ENCODE results near the gene RORB. TPM values are rescaled to one million over a fixed set of nuclear protein-coding genes. Genes with fewer than 3 reads are reported as not detected.

The RORB gene
- total and polyA plus RNA-seq, 4 donors: 0.01 to 0.05 TPM; not detected in 2

DNA sequence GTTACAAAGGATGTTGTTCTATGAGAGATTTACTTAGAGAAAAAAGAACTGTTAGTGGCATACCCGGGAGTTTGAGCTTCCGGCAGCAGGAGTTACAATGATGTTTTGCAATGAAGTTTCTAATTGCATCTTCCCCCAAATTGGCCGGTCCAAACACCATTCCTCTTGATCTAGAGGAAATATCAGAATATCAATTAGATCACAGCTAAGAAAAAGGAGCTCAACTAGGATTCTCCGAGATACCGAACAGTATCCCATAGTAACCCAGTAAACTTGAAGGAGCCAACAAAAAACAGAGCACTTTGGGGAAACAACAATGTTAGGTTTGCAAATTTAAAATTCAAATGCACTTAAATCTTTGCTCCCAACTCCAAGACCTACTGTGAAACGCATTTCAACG lies 231.0 kb downstream of the RORB start:
- DNase-seq (ENCODE audit: low spot score): no peak
- H3K9me3 ChIP-seq (ENCODE audit: control insufficient read depth in 4 of 4, low read length in 3 of 4): no peaks in the 10 kb centered on the region
- peaks cover 0 to 2% (median 0%) of the 10 kb centered on the region in 4 donors for H3K27me3 ChIP-seq (ENCODE audit: control insufficient read depth in 4 of 4, insufficient read depth in 4 of 4, low read length in 3 of 4)
- 78% methylated on average over 7 of the region's 7 CpGs for WGBS
- H3K4me3 ChIP-seq (ENCODE audit: low read depth in 1 of 3, low read length in 3 of 3): no peak overlapping the region
- TF ChIP-seq FOXA2 (IDR thresholded peaks at IDR 0.05) (no peak), HNF4G (IDR thresholded peaks at IDR 0.05) (no peak), NR2F2 (IDR thresholded peaks at IDR 0.05) (no peak), HNF4A (conservative IDR thresholded peaks at IDR 0.05) (no peak), JUND (IDR thresholded peaks at IDR 0.05) (no peak), RAD21 (IDR thresholded peaks at IDR 0.05) (no peak), SP1 (IDR thresholded peaks at IDR 0.05) (no peak)
- TF ChIP-seq, protein P1, sequence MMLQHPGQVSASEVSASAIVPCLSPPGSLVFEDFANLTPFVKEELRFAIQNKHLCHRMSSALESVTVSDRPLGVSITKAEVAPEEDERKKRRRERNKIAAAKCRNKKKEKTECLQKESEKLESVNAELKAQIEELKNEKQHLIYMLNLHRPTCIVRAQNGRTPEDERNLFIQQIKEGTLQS (IDR thresholded peaks at IDR 0.05): no peak
- H3K4me1 ChIP-seq (ENCODE audit: control insufficient read depth in 4 of 4, insufficient read depth in 4 of 4, low read length in 3 of 4): no peaks in the 10 kb centered on the region
- H3K9ac ChIP-seq (ENCODE audit: low read depth in 1 of 2, low read length in 2 of 2): no peak overlapping the region
- no peaks in the 10 kb centered on the region for H3K36me3 ChIP-seq (ENCODE audit: control insufficient read depth in 4 of 4, insufficient read depth in 3 of 4, low read depth in 1 of 4, low read length in 3 of 4)
- H3K27ac ChIP-seq (ENCODE audit: low read depth in 1 of 2, low read length in 2 of 2): no peak overlapping the region

DNA sequence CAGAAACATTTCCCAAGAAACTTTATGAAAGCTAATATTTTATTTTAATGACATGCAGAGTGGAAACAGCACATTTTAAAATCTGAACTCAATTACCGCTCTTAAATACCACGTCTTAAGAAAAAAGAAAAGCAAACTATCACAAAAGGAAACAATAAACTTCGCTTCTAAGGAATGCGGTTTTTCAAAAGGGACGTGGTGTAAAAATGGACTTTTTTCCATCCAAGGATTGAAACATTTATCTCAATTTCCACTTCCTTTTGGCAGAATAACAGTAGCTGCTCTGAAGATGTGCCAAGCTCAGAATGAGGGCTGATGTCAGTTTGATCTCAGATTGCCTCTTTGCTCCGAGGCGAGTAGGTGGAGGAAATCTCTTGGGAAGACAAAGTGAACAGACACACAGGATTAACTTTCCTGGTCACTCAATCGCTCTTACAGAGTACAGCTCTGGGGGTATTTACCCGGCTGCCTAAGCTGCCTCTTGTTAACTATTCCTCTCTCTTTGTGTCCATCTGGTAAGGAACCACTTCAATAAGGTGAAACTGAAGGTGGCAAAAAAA lies 232.1 kb downstream of the RORB start:
- Histone ChIP-seq H3K9ac (ENCODE audit: low read depth in 1 of 2, low read length in 2 of 2) (no peak overlapping the region), H3K27ac (ENCODE audit: low read depth in 1 of 2, low read length in 2 of 2) (no peak overlapping the region), H3K36me3 (ENCODE audit: control insufficient read depth in 4 of 4, insufficient read depth in 3 of 4, low read depth in 1 of 4, low read length in 3 of 4) (no peaks in the 10 kb centered on the region), H3K27me3 (ENCODE audit: control insufficient read depth in 4 of 4, insufficient read depth in 4 of 4, low read length in 3 of 4) (peaks cover 0 to under 1% (median 0%) of the 10 kb centered on the region in 4 donors), H3K9me3 (ENCODE audit: control insufficient read depth in 4 of 4, low read length in 3 of 4) (no peaks in the 10 kb centered on the region), H3K4me3 (ENCODE audit: low read depth in 1 of 3, low read length in 3 of 3) (no peak overlapping the region), H3K4me1 (ENCODE audit: control insufficient read depth in 4 of 4, insufficient read depth in 4 of 4, low read length in 3 of 4) (no peaks in the 10 kb centered on the region)
- TF ChIP-seq, protein P1 (IDR thresholded peaks at IDR 0.05): no peak
- TF ChIP-seq GABPA (IDR thresholded peaks at IDR 0.05 in 1 of 2, conservative IDR thresholded peaks at IDR 0.05 in 1 of 2) (no peak), SP1 (IDR thresholded peaks at IDR 0.05) (no peak), TAF1 (conservative IDR thresholded peaks at IDR 0.05) (no peak), HNF4A (conservative IDR thresholded peaks at IDR 0.05) (no peak), NR2F2 (IDR thresholded peaks at IDR 0.05) (no peak), JUND (IDR thresholded peaks at IDR 0.05) (no peak), FOXA1 (IDR thresholded peaks at IDR 0.05) (no peak), RAD21 (IDR thresholded peaks at IDR 0.05) (no peak), YY1 (IDR thresholded peaks at IDR 0.05) (no peak), HNF4G (IDR thresholded peaks at IDR 0.05) (no peak), FOXA2 (IDR thresholded peaks at IDR 0.05) (no peak), EGR1 (IDR thresholded peaks at IDR 0.05; ENCODE audit: low read depth in 2 of 2) (no peak)
- TF ChIP-seq, protein P2, sequence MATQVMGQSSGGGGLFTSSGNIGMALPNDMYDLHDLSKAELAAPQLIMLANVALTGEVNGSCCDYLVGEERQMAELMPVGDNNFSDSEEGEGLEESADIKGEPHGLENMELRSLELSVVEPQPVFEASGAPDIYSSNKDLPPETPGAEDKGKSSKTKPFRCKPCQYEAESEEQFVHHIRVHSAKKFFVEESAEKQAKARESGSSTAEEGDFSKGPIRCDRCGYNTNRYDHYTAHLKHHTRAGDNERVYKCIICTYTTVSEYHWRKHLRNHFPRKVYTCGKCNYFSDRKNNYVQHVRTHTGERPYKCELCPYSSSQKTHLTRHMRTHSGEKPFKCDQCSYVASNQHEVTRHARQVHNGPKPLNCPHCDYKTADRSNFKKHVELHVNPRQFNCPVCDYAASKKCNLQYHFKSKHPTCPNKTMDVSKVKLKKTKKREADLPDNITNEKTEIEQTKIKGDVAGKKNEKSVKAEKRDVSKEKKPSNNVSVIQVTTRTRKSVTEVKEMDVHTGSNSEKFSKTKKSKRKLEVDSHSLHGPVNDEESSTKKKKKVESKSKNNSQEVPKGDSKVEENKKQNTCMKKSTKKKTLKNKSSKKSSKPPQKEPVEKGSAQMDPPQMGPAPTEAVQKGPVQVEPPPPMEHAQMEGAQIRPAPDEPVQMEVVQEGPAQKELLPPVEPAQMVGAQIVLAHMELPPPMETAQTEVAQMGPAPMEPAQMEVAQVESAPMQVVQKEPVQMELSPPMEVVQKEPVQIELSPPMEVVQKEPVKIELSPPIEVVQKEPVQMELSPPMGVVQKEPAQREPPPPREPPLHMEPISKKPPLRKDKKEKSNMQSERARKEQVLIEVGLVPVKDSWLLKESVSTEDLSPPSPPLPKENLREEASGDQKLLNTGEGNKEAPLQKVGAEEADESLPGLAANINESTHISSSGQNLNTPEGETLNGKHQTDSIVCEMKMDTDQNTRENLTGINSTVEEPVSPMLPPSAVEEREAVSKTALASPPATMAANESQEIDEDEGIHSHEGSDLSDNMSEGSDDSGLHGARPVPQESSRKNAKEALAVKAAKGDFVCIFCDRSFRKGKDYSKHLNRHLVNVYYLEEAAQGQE (IDR thresholded peaks at IDR 0.05): no peak
- DNase-seq (ENCODE audit: low spot score): no peak
- 60% methylated on average over 9 of the region's 9 CpGs for WGBS

DNA sequence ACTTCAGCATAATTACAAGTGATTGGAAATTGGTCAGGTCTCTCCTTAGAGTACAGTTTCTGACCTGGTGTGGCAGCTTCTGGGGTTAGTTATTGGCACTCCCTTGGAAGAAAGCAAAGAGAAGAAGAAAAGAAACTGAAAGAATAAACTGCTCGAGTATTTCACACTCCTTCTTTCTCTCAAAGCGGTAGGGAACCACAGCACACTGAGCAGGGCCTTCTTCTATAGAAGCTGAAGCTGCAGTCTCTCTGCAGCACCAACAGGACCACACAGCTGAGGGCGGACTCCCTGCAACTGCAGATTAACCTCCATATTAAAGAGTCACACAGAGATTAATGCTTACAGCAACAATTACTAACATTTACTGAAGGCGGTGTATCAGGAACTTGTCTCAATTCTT lies 238.6 kb downstream of the RORB start:
- whole genome bisulfite sequencing: 83% methylated on average over 4 of the region's 4 CpGs

More for the DNA sequence above, 238.6 kb downstream of the RORB start:
- no peaks in the 10 kb centered on the region for H3K4me1 ChIP-seq (ENCODE audit: control insufficient read depth in 4 of 4, insufficient read depth in 4 of 4, low read length in 3 of 4)
- H3K27ac ChIP-seq (ENCODE audit: low read depth in 1 of 2, low read length in 2 of 2): no peak overlapping the region
- no peak overlapping the region for H3K4me3 ChIP-seq (ENCODE audit: low read depth in 1 of 3, low read length in 3 of 3)
- no peak for DNase-seq (ENCODE audit: low spot score)
- no peaks in the 10 kb centered on the region for H3K36me3 ChIP-seq (ENCODE audit: control insufficient read depth in 4 of 4, insufficient read depth in 3 of 4, low read depth in 1 of 4, low read length in 3 of 4)
- TF ChIP-seq GABPA (IDR thresholded peaks at IDR 0.05 in 1 of 2, conservative IDR thresholded peaks at IDR 0.05 in 1 of 2) (no peak), EGR1 (IDR thresholded peaks at IDR 0.05; ENCODE audit: low read depth in 2 of 2) (no peak)
- no peaks in the 10 kb centered on the region for H3K27me3 ChIP-seq (ENCODE audit: control insufficient read depth in 4 of 4, insufficient read depth in 4 of 4, low read length in 3 of 4)
- no peak overlapping the region for H3K9ac ChIP-seq (ENCODE audit: low read depth in 1 of 2, low read length in 2 of 2)
- H3K9me3 ChIP-seq (ENCODE audit: control insufficient read depth in 4 of 4, low read length in 3 of 4): no peaks in the 10 kb centered on the region

Measured in liver (tissue), 9 donors.